Measurements from ENCODE around the gene TEKT1.
"Not testable (repeated sequence)": the region's sequence is repeated elsewhere in the genome, so short reads cannot be mapped to it uniquely, and the experiment has no call there.

Gene TEKT1

DNA sequence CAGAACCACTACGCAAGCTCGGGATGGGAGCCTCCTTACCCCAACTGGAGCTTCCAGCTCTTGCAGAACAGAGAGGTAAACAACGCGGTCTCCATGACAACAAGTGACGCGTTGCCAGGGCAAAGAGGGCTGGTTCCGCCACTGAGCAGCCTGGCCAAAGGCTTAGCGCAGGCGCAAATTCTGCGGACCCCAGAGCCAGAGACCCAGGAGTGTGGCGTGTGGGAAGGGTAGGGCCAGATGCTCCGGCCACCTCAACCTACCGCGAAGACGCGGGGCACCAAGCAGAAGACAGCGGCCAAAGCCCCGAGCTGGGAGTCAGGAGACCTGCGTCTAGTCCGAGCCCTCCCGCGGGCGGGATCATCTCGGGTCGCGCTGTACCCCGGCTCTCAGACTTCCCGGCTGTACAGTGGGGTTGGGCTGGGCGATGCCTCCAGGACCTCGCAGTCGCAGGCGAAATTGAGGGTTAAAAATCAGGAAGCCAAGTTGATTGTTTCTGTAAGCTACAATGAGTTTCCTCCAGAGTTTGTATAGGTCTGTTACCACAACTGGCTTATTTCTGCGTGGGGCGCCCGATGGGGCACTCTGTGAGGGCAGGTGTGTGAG, at the start of gene TEKT1:
TEKT1 (minus strand) TSS at position 69 of the 603 bp plus-strand sequence. CDS start 1,353 bp downstream, outside the sequence.
- peak; percentile 53 for DNase-seq

GRCh38 chr17:6879221-6879975, 47.9 kb upstream of the TEKT1 start:
- DNase-seq: not testable (repeated sequence)

DNA sequence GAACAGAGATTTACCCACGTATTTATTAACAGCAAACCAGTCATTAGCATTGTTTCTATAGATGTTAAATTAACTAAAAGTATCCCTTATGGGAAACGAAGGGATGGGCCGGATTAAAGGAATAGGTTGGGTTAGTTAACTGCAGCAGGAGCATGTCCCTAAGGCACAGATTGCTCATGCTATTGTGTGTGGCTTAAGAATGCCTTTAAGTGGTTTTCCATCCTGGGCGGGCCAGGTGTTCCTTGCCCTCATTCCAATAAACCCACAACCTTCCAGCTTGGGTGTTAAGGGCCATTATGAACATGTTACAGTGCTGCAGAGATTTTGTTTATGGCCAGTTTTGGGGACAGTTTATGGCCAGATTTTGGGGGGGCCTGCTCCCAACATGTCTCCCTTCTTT, 43.7 kb upstream of the TEKT1 start:
- DNase-seq: not testable (repeated sequence)

- no peak for DNase-seq
These were observed 41.4 kb upstream of the TEKT1 start for GRCh38 chr17:6872936-6873335.

GRCh38 chr17:6870841-6871240, 39.3 kb upstream of the TEKT1 start:
- no peak for DNase-seq

DNA sequence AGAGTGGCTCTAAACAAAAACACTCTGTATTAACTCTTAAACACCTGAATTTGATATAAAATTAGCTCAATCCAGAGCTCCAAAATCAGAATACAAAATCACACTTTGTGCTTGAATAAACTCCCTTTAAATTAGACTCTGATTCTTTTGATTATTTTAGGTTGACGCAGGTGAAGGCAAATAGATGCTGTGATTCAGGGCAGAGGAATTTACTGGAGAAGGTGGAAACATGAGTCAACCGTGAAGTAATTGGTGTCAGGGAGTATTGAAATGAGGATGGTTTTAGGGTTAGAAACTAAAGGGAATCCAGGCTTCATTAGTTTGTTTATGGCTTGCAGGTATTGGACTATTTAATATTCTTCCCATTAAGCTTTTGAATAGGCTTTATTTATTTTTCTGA, 37.1 kb upstream of the TEKT1 start:
- no peak for DNase-seq

DNA sequence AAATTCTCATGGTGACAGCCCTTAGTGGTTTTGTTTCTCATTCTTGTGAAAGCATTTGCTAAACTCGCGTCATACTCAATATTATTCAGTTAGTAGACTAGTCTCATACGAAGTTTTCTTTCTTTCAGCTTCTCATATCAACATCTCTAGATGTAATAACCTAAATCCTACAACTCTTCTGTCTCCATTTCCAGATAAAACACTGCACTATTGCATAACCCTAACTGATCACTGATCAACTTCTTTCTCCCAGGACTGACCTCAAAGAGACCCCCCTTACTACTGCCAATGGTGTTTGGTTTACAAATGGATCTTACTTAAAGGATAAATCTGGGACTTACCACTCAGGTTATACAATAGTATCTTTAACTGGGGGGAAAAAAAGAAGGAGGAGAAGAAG, 36.3 kb upstream of the TEKT1 start:
- DNase-seq: no peak

DNA sequence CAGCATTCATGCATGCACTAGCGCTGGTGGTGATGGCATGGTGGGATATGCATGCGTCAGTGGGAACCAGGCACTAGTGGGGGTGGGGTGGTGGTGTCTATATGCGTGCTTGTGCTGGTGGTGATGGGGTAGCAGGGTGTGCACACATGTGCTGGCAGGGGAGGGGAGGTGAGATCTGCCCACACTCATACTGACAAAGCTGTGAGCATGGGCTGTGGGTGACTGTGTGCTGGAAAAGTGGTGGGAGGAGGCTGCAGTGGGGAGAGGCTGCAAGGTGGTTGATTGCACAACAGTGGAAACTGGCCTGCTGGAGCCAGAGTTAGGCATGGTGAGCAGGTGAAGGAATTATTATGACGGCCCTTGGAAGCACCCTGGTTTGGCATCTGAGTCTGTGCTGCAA, 31.3 kb upstream of the TEKT1 start:
- no peak for DNase-seq

DNA sequence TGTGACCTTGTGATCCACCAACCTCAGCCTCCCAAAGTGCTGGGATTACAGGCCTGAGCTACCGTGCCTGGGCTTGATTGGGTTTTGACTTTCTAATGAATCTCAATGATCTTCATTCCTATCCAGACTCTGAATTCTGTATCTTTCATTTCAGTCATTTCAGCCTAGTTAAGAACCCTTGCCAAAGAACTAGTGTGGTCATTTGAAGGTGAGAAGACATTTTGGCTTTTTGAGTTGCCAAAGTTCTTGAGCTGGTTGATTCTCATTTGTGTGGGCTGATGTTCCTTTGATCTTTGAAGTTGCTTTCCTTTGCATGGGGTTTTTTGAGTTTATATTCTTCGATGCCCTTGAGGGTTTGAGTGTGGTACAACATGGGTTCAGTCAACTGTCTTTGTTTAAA, 30.6 kb upstream of the TEKT1 start:
- DNase-seq: no peak

- no peak for DNase-seq
These were observed 26.4 kb upstream of the TEKT1 start for GRCh38 chr17:6857904-6858303.

- no peak for DNase-seq
These were observed 25.8 kb upstream of the TEKT1 start for GRCh38 chr17:6857336-6857735.

DNA sequence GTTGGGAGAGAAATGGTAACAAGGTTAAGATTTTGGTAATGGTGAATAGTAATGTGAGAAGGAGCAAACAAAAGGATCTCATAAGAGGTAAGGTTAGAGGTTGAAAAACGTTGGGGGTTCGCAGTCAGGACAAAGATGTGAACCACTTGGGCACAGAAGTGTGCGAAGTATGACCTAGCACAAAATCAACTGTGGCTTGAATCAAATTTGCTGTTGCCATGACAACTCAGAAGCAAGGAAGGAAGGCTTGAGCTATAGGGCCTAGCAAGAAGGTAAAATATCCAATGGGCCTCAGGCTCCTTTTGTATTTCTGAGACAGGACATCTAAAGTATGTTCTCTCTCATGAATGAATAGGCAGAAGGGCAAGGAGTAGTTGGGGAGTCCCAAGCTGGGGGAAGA, 24.5 kb upstream of the TEKT1 start:
- DNase-seq: no peak

DNA sequence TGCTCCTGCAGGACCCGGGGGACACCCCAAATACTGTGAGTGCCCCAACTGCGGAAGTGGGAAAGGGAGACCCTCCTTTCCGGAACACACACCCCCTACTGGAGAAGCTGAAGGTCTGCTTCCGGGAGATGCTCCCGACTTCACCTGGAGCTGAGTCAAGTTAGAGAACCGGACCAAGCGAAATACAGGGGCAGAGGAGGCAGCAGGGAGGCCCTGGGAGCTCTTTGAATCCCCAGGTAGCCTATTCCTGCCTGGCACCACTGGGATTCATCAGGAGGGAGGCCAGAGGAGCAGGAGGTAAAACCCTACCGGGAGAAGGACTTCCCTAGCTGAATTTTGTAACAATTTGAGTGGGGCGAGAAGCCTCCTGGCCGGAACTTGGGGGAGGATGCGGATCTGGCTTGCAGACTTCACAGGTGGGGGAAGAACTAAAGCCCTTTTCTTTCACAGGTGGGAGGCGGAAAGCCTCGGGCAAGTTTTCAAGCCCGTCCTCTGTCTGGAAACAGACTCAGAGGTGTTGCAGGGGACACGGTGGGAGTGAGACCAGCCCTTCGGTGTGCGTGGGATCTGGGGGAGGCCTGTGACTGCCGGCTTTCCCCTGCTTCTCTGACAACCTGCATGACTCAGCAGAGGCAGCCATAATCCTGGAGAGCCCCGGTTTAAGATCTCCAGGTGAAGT, 22.4 kb upstream of the TEKT1 start:
- DNase-seq: no peak

DNA sequence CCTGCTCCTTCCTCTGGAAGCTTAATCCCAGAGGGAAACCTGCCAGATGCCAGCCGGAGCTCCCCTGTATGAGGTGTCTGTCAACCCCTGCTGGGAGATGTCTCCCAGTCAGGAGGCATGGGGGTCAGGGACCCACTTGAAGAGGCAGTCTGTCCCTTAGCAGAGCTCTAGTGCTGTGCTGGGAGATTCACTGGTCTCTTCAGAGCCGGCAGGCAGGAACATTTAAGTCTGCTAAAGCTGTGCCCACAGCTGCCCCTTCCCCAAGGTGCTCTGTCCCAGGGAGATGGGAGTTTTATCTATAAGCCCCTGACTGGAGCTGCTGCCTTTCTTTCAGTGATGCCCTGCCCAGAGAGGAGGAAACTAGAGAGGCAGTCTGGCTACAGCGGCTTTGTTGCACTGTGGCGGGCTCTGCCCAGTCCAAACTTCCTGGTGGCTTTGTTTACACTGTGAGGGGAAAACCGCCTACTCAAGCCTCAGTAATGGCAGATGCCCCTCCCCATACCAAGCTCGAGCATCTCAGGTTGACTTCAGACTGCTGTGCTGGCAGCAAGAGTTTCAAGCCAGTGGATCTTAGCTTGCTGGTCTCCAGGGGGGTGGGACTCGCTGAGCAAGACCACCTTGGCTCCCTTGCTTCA, 17.1 kb upstream of the TEKT1 start:
- DNase-seq: not testable (repeated sequence)

GRCh38 chr17:6846138-6846537, 14.6 kb upstream of the TEKT1 start:
- DNase-seq: not testable (repeated sequence)

DNA sequence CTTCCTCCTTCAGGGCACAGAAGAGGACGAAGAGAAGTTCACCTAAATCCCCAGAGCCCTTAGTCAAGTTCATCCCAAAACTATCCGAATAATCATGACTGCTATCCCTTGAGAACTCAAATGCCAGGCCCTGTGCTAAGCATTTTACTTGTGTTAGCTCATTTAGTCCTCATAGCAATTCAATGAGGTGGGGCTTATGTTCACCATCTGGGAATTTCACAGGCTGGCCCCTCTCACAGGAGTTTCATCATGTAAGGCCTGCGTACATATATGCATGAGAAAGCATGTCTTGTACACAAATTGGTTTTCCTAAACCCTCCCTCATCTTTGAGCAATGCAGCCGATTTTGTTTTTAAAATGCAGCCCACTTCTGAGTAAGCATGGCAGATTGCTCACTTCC, 12.9 kb upstream of the TEKT1 start:
- not testable (repeated sequence) for DNase-seq

- DNase-seq: no peak
These were observed 11.8 kb upstream of the TEKT1 start for GRCh38 chr17:6843241-6843880.

GRCh38 chr17:6841769-6842168, 10.2 kb upstream of the TEKT1 start:
- DNase-seq: not testable (repeated sequence)

- no peak for DNase-seq
These were observed 1.0 kb downstream of the TEKT1 start for GRCh38 chr17:6830383-6830986.

DNA sequence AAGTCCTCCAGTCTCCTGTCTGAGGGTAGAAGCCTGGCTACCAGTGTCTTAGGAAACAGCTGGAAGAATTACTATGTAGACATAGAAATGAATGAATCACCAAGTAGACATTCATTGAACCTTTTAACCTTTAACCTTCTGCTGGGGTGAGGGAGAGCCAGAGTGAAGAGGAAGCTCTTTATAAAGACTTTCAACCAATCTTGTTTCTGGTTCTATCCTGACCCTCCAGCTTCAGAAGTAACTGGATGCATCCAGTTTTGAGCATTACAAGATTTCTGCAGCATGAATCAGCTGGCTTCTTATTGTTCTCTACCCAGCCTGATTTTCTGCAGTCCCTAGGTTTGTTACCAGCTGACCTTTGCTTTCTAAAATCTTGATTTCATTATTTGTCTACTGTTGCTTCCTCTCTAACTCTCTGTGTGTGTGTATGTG, 8.5 kb downstream of the TEKT1 start:
- DNase-seq: no peak

GRCh38 chr17:6818938-6819337, 12.6 kb downstream of the TEKT1 start:
- no peak for DNase-seq

DNA sequence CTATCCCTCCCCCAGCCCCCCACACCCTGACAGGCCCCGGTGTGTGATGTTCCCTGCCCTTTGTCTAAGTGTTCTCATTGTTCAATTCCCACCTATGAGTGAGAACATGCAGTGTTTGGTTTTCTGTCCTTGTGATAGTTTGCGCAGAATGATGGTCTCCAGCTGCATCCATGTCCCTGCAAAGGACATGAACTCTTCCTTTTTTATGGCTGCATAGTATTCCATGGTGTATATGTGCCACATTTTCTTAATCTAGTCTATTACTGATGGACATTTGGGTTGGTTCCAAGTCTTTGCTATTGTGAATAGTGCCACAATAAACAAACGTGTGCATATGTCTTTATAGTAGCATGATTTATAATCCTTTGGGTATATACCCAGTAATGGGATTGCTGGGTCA, 15.2 kb downstream of the TEKT1 start:
- DNase-seq: not testable (repeated sequence)

- DNase-seq: no peak
These were observed 15.8 kb downstream of the TEKT1 start for GRCh38 chr17:6815775-6816174.
